GM10847 (cell line): Measurements from ENCODE around the gene LY9.

Source experiments
- POLR2A ChIP-seq: IDR thresholded peaks from 2 replicates; pipeline ENCODE4 v1.6.1; 2011; ENCODE audit not compliant: insufficient read length; ENCODE audit errors: extremely low read depth

The LY9 gene, protein sequence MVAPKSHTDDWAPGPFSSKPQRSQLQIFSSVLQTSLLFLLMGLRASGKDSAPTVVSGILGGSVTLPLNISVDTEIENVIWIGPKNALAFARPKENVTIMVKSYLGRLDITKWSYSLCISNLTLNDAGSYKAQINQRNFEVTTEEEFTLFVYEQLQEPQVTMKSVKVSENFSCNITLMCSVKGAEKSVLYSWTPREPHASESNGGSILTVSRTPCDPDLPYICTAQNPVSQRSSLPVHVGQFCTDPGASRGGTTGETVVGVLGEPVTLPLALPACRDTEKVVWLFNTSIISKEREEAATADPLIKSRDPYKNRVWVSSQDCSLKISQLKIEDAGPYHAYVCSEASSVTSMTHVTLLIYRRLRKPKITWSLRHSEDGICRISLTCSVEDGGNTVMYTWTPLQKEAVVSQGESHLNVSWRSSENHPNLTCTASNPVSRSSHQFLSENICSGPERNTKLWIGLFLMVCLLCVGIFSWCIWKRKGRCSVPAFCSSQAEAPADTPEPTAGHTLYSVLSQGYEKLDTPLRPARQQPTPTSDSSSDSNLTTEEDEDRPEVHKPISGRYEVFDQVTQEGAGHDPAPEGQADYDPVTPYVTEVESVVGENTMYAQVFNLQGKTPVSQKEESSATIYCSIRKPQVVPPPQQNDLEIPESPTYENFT

DNA sequence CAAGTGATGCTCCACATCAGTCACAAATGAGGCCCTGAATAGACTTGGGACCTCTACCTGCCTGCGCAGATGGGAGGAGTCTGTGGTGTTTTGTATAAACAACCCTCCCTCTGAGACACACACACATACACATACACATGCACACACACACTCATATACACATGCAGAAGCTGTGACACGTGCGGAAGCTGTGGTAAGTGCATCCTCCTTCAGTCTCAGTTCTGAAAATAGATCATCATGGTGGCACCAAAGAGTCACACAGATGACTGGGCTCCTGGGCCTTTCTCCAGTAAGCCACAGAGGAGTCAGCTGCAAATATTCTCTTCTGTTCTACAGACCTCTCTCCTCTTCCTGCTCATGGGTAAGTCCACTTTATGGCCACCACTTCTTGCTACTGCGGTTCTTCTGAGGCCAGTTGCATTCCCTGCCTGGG is at the start of gene LY9:
TSS of gene LY9 (plus strand) at position 224 of the 433 bp plus-strand sequence. CDS start at position 238, 14 bp downstream.
- TF ChIP-seq POLR2A = no peak

- TF ChIP-seq POLR2A = no peak
These were observed 49.0 kb upstream of the LY9 start for GRCh38 chr1:160746836-160747500.

GRCh38 chr1:160747717-160748116 is 48.3 kb upstream of the LY9 start:
- no peak for TF ChIP-seq POLR2A

- no peak for TF ChIP-seq POLR2A
These were observed 47.6 kb upstream of the LY9 start for GRCh38 chr1:160748181-160748877.

DNA sequence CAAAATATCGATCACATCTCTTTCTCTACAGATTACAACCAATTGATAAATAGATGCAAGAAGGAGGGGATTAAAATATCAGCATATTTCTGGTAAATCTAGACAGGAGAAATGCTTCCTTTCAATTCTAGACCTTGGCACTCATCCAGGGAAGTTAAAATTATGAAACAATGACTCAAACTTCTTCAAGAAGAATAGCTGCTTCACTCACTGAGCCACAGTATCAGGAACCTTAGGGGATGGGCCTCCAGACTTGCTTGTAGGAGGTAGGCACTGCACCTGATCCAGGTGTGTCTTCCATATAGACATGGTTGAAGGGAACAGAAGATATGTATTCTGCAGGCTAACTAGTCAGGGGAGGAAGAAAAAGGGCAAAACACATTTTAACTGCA is 47.1 kb upstream of the LY9 start:
- no peak for TF ChIP-seq POLR2A

GRCh38 chr1:160750608-160751007 is 45.4 kb upstream of the LY9 start:
- TF ChIP-seq POLR2A = no peak

DNA sequence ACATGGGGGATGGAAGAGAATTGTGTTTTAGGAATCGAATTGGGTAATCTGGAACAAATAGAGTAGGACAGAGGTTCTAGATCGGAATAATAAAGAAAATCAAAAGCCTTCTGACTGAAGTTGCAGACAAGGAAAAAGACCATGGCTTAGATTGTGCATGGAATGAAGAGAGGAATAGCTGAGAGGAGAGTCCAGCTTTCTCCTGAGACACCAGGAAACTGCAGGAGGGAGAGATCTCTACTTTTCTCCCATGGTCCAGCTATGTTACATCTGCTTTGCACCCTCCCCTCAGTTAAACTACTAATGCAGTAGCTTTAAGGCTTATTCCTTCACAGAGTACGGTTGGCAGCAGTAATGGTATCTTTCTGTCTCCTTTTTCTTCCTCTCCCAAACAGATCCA is 43.6 kb upstream of the LY9 start:
- no peak for TF ChIP-seq POLR2A

- no peak for TF ChIP-seq POLR2A
These were observed 43.0 kb upstream of the LY9 start for GRCh38 chr1:160752924-160753323.

- TF ChIP-seq POLR2A = no peak
These were observed 42.4 kb upstream of the LY9 start for GRCh38 chr1:160753594-160753993.

GRCh38 chr1:160755461-160755860 is 40.5 kb upstream of the LY9 start:
- TF ChIP-seq POLR2A = no peak

DNA sequence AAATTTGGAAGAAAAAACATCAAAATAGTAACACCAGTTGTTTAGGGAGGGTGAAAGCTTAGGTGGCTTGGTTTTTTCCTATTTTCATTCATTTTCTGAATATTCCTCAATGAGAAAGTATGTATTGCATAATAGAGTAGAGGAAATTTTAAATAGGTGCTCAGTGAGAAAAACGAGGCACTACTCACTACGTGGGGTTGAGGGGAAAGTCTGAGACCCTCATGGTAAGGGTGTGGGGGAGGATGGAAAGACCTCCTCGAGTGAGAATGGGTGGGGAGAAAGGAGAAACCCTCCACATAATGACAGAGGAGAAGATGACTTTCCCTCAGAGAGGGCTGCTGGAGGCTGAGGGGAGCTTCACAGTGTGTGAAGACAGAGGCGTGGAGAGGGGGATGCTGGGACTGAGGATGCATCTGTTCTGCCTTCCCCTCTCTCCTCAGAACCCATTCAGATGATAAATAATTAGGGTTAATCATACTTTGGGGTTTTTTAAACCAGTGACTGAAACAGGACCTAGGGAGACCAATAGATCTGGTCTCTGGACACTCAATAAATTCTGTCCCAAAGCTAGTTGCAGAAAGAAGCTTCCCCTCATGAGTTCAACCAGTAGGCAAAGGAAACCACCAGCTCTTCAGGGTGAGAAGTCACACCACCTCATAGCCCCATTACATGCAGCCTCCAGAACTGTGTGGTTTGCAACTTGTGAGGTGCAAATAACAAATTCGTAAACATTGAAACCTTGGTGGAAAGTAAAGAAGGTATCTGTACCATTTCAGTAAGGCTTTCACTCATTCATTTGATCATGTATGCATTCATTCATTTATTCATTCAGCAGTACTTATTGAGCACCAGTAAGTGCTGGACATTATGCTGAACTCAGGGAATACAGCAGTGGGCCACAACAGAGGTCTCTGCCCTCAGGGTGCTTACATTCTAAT is 39.8 kb upstream of the LY9 start:
- TF ChIP-seq POLR2A = no peak

- no peak for TF ChIP-seq POLR2A
These were observed 39.1 kb upstream of the LY9 start for GRCh38 chr1:160756849-160757201.

DNA sequence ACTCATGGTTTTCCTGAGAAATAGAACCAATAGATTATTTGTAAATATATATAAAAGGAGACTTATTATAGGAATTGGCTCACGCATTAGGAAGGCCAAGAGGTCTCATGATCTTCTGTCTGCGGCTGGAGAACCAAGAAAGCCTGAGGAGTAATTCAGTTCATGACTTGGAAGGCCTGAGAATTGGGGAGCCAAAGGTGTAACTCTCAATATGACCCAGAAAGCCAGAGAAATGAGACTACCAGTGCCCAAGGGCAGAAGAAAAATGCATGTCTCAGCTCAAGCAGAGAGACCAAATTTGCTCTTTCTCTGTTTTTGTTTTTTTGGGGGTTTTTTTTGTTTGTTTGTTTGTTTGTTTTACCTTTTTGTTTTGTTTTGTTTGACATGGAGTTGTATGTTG is 37.5 kb upstream of the LY9 start:
- TF ChIP-seq POLR2A = no peak

DNA sequence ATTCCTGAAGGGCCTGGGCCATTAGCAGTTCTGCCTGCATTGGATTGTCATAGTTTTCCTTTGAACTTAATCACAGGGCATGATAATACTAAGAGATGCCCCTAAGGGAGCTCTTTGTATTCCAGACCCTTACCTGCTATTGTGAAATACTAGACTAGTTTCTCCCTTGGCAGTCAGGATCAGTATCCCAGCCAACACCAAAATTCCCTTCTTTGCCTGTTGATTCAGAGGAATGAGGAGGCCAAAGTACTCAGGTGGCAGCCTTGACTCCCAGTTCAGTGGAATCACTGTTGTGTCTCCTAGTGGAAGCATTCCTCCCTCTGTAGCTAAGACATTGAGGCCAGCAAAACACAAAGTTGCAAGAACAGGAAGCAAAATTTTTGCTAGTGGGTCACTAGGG is 36.2 kb upstream of the LY9 start:
- no peak for TF ChIP-seq POLR2A

- TF ChIP-seq POLR2A = no peak
These were observed 34.9 kb upstream of the LY9 start for GRCh38 chr1:160761046-160761445.

GRCh38 chr1:160761886-160762285 is 34.1 kb upstream of the LY9 start:
- TF ChIP-seq POLR2A = no peak
